ENCODE results near the gene BCL2L11.

BCL2L11 gene

DNA sequence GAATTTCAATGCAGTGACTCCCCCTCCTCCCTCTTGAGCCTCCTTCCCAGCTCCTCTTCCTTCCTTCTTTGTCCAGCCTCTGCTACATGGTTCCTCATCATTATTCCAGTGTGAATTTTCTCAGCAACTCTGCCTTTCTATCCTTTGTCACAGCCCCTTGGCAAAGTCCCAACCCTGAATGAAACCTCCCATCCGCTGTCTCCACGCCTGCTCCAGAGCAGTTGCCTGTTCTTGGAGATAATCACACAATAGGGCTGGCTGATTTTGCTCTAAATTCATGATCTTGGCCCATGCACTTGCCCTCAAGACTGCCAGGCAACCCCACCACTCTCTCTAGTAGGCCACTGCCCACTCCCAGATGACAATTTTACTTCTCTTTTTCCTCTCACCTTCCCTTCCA, 61.4 kb downstream of the BCL2L11 start:
- no peak for ATAC-seq
- TF ChIP-seq ESRRG (CRISPR knock-in tag; IDR thresholded peaks at IDR 0.05) = no peak
- TF ChIP-seq ZC3H10 (CRISPR knock-in tag; IDR thresholded peaks at IDR 0.05) = no peak
- TF ChIP-seq ZNF70 (CRISPR knock-in tag; IDR thresholded peaks at IDR 0.05) = no peak
- TF ChIP-seq, protein P1, sequence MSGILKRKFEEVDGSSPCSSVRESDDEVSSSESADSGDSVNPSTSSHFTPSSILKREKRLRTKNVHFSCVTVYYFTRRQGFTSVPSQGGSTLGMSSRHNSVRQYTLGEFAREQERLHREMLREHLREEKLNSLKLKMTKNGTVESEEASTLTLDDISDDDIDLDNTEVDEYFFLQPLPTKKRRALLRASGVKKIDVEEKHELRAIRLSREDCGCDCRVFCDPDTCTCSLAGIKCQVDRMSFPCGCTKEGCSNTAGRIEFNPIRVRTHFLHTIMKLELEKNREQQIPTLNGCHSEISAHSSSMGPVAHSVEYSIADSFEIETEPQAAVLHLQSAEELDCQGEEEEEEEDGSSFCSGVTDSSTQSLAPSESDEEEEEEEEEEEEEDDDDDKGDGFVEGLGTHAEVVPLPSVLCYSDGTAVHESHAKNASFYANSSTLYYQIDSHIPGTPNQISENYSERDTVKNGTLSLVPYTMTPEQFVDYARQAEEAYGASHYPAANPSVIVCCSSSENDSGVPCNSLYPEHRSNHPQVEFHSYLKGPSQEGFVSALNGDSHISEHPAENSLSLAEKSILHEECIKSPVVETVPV (CRISPR knock-in tag; IDR thresholded peaks at IDR 0.05) = no peak

DNA sequence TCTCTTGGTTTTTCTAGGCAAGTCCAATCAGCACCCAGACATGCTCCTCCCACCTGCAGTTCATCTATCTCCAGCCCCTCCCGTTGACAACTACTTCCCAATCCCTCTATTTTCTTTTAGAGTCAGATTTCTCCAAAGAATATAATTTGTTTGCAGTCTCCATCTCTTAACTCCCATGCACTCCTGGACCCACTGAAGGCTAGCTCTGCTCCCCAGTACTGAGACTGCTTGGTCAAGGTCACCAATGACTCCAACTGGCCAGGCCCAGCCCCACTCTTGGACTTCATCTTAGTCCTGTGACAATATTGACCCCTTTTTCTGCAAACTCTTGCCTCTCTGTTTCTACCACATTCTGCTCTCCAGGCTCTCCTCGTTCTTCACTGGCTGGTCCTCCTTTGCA, 62.0 kb downstream of the BCL2L11 start:
- no peak for TF ChIP-seq ZFP30 (CRISPR knock-in tag; IDR thresholded peaks at IDR 0.05)
- TF ChIP-seq, protein P2, sequence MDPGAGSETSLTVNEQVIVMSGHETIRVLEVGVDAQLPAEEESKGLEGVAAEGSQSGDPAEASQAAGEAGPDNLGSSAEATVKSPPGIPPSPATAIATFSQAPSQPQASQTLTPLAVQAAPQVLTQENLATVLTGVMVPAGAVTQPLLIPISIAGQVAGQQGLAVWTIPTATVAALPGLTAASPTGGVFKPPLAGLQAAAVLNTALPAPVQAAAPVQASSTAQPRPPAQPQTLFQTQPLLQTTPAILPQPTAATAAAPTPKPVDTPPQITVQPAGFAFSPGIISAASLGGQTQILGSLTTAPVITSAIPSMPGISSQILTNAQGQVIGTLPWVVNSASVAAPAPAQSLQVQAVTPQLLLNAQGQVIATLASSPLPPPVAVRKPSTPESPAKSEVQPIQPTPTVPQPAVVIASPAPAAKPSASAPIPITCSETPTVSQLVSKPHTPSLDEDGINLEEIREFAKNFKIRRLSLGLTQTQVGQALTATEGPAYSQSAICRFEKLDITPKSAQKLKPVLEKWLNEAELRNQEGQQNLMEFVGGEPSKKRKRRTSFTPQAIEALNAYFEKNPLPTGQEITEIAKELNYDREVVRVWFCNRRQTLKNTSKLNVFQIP (CRISPR knock-in tag; IDR thresholded peaks at IDR 0.05; ENCODE audit: borderline replicate concordance, low read depth) = no peak
- TF ChIP-seq PPARA (CRISPR knock-in tag; IDR thresholded peaks at IDR 0.05; ENCODE audit: borderline replicate concordance) = no peak
- no peak for TF ChIP-seq GLIS3 (CRISPR knock-in tag; IDR thresholded peaks at IDR 0.05)
- TF ChIP-seq ZFP3 (CRISPR knock-in tag; IDR thresholded peaks at IDR 0.05) = no peak
- TF ChIP-seq SNAI2 (CRISPR knock-in tag; IDR thresholded peaks at IDR 0.05) = no peak
- TF ChIP-seq, protein P1 (CRISPR knock-in tag; IDR thresholded peaks at IDR 0.05) = no peak
- ATAC-seq = no peak

DNA sequence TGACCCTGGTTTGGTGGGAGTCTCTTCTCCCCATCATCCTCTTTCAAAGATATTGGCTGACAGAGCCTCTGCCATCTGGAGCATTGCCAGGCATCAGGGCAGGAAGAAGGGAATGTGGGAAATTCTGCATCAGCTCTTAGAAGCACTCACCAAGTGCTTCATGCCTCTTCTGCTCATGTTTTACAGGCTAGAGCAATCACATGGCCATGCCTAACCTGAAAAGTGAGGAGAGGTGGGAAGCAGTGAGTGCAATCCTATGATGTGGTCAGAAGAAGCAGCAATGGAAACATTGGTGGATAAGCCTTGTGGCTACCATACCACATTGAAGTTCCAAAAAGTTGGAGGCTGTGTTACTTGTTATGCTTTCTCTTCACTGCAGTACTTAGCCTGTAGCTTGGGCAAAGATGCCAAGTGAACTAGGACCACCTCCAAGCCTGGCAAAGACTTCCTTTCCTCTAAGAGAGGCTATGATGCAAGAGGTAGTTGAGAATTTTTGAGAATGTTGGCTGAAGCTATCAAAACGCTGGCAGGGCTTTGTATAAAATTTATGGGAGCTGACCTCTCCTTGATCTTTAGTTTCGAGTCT, 64.1 kb downstream of the BCL2L11 start:
- TF ChIP-seq, protein P3, sequence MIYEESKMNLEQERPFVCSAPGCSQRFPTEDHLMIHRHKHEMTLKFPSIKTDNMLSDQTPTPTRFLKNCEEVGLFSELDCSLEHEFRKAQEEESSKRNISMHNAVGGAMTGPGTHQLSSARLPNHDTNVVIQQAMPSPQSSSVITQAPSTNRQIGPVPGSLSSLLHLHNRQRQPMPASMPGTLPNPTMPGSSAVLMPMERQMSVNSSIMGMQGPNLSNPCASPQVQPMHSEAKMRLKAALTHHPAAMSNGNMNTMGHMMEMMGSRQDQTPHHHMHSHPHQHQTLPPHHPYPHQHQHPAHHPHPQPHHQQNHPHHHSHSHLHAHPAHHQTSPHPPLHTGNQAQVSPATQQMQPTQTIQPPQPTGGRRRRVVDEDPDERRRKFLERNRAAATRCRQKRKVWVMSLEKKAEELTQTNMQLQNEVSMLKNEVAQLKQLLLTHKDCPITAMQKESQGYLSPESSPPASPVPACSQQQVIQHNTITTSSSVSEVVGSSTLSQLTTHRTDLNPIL (CRISPR knock-in tag; IDR thresholded peaks at IDR 0.05; ENCODE audit: low read depth) = no peak
- TF ChIP-seq SNAI2 (CRISPR knock-in tag; IDR thresholded peaks at IDR 0.05) (no peak), RARB (CRISPR knock-in tag; IDR thresholded peaks at IDR 0.05) (no peak), ZNF70 (CRISPR knock-in tag; IDR thresholded peaks at IDR 0.05) (no peak), TOX (CRISPR knock-in tag; IDR thresholded peaks at IDR 0.05; ENCODE audit: borderline replicate concordance) (no peak), ISL1 (CRISPR knock-in tag; IDR thresholded peaks at IDR 0.05) (no peak), BACH2 (CRISPR knock-in tag; IDR thresholded peaks at IDR 0.05; ENCODE audit: borderline replicate concordance) (no peak), GLIS3 (CRISPR knock-in tag; IDR thresholded peaks at IDR 0.05) (no peak), ARNTL (CRISPR knock-in tag; IDR thresholded peaks at IDR 0.05; ENCODE audit: borderline replicate concordance, low read depth) (no peak), ZNF565 (CRISPR knock-in tag; conservative IDR thresholded peaks at IDR 0.05; ENCODE audit: low read depth) (no peak), PPARA (CRISPR knock-in tag; IDR thresholded peaks at IDR 0.05; ENCODE audit: borderline replicate concordance) (no peak), ZFP30 (CRISPR knock-in tag; IDR thresholded peaks at IDR 0.05) (no peak), OSR1 (CRISPR knock-in tag; IDR thresholded peaks at IDR 0.05) (no peak), TCF4 (CRISPR knock-in tag; IDR thresholded peaks at IDR 0.05; ENCODE audit: borderline replicate concordance) (no peak), ESRRG (CRISPR knock-in tag; IDR thresholded peaks at IDR 0.05) (no peak)
- TF ChIP-seq, protein P4, sequence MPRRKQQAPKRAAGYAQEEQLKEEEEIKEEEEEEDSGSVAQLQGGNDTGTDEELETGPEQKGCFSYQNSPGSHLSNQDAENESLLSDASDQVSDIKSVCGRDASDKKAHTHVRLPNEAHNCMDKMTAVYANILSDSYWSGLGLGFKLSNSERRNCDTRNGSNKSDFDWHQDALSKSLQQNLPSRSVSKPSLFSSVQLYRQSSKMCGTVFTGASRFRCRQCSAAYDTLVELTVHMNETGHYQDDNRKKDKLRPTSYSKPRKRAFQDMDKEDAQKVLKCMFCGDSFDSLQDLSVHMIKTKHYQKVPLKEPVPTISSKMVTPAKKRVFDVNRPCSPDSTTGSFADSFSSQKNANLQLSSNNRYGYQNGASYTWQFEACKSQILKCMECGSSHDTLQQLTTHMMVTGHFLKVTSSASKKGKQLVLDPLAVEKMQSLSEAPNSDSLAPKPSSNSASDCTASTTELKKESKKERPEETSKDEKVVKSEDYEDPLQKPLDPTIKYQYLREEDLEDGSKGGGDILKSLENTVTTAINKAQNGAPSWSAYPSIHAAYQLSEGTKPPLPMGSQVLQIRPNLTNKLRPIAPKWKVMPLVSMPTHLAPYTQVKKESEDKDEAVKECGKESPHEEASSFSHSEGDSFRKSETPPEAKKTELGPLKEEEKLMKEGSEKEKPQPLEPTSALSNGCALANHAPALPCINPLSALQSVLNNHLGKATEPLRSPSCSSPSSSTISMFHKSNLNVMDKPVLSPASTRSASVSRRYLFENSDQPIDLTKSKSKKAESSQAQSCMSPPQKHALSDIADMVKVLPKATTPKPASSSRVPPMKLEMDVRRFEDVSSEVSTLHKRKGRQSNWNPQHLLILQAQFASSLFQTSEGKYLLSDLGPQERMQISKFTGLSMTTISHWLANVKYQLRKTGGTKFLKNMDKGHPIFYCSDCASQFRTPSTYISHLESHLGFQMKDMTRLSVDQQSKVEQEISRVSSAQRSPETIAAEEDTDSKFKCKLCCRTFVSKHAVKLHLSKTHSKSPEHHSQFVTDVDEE (CRISPR knock-in tag; IDR thresholded peaks at IDR 0.05) = no peak
- TF ChIP-seq, protein P2 (CRISPR knock-in tag; IDR thresholded peaks at IDR 0.05; ENCODE audit: borderline replicate concordance, low read depth) = no peak
- TF ChIP-seq, protein P5, sequence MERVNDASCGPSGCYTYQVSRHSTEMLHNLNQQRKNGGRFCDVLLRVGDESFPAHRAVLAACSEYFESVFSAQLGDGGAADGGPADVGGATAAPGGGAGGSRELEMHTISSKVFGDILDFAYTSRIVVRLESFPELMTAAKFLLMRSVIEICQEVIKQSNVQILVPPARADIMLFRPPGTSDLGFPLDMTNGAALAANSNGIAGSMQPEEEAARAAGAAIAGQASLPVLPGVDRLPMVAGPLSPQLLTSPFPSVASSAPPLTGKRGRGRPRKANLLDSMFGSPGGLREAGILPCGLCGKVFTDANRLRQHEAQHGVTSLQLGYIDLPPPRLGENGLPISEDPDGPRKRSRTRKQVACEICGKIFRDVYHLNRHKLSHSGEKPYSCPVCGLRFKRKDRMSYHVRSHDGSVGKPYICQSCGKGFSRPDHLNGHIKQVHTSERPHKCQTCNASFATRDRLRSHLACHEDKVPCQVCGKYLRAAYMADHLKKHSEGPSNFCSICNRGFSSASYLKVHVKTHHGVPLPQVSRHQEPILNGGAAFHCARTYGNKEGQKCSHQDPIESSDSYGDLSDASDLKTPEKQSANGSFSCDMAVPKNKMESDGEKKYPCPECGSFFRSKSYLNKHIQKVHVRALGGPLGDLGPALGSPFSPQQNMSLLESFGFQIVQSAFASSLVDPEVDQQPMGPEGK (CRISPR knock-in tag; IDR thresholded peaks at IDR 0.05; ENCODE audit: borderline replicate concordance) = no peak
- TF ChIP-seq, protein P1 (CRISPR knock-in tag; IDR thresholded peaks at IDR 0.05) = no peak
- ATAC-seq = no peak
